NCI-H1930 (cell line): ENCODE measurements around the gene IRF4.
"Not testable (repeated sequence)": the region's sequence is repeated elsewhere in the genome, so short reads cannot be mapped to it uniquely, and the experiment has no call there.

Experiments used
- DNase-seq, 2 experiments: peaks; one replicate each; lab custom pipeline; 2025; lab: John Stamatoyannopoulos, UW

Gene IRF4

DNA sequence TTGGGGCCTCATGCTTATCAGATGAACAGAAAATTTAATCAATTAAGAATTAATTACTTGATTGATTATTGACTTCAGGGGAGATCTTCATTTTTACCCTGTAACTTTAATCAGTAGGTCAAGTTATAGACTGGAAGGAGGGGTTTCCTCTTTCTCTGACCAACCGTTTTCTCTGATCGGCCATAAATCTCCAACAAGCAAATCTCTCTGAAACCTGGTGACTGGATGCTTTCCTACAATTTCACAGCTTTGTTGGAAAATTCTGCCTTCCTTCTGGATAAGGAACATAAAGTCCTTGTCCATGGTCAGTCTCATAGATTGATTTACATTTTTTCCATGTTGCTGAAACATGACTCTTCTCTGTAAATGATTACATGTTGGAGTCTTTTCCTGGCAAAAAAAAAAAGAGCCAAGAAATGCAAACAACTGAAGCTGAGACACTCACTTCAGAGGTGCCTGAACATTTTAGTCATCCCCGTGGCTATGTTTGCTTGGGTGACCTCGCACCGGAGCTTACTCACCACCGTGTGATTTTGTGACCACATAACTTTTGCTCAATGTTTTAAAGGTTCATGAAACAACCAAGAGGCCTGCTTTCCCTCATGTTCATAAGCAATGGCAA lies 31.0 kb downstream of the IRF4 start:
- DNase-seq = no peak

DNA sequence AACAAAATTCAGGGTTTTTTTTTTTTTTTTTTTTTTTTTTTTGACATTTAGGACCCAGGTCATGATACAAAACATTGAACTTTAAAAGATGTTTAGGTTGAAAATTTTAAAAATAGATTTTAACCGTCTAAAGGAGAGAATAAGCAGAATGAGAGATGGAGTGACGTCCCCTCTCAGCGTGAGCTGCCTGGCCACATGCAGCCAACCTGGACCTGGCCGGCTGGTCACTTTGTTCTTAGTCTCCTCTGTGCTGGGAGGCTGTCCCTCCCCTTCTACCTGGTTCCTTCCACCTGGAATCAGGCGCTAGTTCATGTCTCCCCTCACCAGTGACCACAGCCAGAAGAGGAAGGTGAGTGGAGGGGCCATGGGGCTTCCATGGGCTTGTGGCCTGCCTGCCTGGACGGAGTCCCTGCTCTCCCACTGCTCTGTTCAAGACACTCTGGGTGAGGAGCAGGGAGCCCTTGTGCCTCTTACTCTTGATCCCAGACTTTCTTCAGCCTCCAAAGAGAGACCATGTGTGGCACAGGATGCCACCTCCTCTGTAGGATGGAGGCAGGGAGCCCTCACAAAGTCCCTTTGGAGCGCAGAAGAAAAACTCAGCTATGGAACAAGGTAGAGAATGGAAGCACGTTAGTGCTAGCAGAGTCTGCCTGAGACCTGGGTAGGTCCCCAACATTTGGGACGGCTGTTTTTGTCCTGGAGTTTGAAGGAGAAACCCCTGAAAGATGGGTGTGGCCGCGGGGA lies 31.7 kb downstream of the IRF4 start:
- no peak for DNase-seq

GRCh38 chr6:423799-424345 lies 32.3 kb downstream of the IRF4 start:
- no peak for DNase-seq

GRCh38 chr6:424741-425417 lies 33.3 kb downstream of the IRF4 start:
- no peak for DNase-seq

DNA sequence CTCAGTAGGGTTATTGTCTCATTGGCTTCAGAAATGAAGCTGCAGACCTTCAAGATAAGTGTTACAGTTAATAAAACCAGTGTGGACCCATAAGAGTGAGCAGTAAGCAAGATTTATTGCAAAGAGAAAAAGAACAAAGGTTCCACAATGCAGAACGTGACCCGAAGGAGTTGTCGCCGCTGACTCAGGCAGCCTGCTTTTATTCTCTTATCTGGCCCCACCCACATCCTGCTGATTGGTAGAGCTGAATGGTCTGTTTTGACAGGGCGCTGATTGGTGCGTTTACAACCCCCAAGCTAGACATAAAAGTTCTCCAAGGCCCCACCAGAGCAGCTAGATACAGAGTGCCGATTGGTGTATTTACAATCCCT lies 33.9 kb downstream of the IRF4 start:
- DNase-seq = not testable (repeated sequence)

- DNase-seq = not testable (repeated sequence)
Observed at GRCh38 chr6:426198-426738, 34.7 kb downstream of the IRF4 start.

DNA sequence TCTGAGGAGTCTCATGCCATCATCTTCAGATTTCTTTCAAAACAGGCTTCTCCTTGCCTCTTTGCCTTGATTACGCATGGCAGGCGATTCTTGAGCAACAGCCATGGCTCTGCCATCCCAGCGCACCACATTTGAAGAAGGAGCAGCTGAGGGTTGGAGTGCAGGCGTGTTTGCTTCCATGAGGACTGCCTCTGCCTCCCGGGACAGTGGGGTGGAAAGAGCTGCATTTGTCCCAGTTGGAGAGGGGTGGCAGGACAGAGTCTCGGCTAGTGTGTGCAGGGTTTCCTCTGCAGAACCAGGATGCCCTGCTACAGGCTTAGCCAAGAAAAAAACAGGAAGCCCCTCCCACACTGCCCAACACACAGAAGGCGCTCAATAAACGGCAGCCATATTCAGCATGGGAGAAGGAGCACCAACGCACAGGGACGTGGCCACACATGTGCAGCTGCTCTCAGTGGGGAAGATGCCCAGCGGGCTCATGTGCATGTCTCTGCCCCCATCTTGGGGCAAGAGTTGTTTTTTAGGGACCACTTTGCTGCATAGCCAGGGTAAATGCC lies 36.6 kb downstream of the IRF4 start:
- no peak for DNase-seq

DNA sequence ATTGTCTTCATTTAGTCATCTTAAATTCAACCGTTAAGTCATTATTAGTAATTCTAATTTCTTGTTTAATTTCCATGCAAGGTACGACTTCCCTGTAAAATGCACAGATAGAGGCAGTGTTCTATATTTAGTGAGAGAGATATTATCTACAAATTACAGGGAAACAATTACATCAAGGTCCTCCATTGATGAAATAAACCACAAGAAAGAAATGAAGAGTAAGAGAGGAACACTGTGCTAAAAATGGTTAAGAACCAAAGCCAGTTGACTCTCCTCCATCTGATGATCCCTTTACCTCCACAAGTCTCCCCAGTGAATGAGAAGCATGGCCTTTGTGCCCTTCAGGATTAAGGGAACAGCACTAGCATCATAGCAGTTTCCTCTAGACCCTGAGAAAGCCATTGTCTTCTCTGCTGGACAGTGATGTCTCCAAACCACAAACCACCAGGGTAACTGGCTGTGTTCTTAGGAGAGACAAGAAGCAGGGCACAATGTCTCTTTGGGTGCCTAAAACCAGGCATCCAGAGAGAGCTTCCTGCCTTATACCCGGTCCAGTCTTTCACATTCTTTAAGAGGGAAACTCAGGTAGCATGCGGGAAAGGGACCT lies 38.1 kb downstream of the IRF4 start:
- no peak for DNase-seq

GRCh38 chr6:431504-431903 lies 40.0 kb downstream of the IRF4 start:
- no peak for DNase-seq

GRCh38 chr6:431986-432385 lies 40.4 kb downstream of the IRF4 start:
- no peak for DNase-seq

DNA sequence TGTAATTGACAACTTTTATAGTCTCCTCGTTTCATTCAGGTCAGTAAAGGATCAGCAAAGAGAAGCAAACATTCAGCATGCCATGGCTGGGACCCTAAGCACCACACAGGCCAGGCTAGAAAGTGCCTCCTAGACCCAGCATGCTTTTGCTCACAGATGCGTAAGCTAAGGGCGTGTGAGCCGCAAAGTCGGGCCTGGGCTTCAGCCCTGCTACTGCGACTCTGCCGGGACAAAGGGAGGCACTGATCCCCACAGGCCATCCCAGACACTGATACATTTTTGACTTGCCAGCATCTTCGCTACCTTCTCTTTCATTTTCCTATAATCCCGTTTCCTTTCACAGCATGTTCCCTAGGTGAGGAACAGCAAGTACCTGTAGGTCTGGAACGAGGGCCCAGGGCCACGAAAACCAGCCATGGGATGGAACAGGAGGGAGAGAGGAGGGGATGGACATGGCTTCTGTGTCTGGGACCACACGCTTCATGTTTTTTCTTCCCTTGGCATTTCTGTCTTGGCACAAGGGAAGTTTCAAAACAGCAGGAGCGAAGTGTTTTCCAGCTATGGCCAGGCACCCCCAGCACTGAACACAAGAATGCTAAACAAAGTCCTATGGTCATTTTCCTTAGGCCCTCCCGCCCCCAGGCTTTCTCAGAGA lies 42.6 kb downstream of the IRF4 start:
- no peak for DNase-seq

GRCh38 chr6:435441-436307 lies 44.1 kb downstream of the IRF4 start:
- DNase-seq = no peak

GRCh38 chr6:436308-437036 lies 44.9 kb downstream of the IRF4 start:
- DNase-seq = no peak

DNA sequence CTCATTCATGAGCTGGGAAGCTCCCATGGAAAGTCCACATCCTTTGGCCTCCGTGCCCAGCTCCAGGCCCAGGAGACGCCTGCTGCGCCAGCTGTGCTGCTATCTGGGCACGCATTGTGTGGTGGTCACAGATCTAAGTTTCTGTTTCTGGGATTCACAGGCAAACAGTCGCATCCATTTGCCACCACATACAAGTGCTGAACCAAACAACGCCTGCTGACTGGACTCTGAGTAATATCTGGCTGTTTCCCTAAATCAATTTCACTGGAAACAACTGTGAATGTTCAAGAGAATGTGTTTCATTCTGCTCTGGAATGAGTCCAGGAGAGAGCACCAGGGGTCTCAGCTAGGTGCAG lies 45.5 kb downstream of the IRF4 start:
- no peak for DNase-seq

DNA sequence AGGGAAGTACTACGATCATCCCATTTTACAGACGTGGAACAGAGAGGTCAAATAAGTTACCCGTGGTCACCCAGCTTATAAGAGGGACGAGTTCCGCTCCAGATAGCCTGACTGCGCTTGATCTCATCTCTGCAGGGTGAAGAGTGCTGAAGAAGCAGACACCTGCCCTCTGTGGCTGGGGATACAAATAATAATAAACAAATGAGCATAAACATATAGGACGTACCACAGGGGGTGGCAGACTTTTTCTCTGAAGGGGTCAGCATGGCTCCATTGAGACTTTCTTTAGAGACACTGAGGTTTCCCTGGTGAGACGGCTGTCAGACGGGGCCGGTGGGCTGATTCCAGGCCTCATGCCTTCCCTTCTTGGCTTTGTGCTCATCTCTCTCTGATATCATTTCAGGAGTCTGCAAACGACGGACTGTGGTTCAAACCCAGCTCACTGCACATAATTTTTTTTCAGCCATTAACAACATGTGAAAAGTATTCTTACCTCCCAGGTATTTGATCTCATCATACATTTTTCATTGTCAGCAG lies 47.1 kb downstream of the IRF4 start:
- DNase-seq = no peak

DNA sequence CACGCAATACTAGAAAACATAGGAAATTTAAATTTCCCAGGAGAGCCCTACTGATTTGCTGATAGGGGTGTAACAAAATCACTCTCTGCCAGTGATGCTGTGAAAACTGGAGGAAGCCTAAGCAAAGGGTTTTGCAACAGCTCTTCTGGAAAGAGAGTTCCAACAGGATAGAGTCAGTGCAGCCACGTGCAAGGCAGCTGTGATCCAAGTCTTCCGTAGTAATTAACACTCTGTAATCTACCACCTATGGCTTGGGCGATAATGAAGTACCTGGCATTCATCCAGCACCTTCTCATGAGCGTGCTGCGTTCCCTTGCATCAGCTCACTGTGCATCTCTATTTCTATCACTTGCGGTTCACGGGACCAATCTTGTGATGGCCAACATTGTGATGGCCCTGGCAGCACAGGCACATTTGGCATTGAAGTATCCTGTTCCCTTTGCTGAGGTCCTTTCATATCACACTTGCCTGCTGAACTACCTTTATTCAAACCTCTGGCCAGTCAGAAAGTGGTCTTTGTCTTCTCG lies 48.2 kb downstream of the IRF4 start:
- DNase-seq = no peak

GRCh38 chr6:441126-441920 lies 49.8 kb downstream of the IRF4 start:
- DNase-seq = no peak

DNA sequence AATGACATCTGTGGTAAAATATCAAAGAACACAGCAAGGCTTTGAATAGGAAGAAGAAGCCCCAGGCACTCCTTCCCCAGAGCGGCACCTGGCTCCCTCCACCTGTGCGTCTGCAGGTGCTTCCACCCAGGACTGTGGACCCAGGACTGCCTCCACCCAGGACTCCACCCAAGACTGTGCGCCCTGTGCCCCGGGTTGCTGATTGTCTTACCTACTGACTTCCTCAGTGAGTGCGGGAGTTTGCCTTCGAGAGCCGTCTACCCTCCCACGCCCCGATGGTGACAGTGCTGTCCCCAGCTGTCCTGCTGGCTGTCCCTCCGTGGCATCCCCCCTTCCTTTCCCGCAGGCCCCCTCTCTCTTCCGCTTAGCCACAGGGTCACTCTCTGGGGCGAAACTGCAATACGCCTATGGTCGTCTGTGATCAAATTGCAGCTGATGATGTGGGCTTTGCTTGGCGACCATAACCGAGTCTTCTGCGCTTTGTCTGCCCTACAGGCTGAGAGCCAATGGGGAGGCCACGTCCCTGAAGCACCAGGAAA lies 52.1 kb downstream of the IRF4 start:
- DNase-seq = no peak
